Tibial nerve (tissue), 3 donors: ENCODE measurements around the gene GABRA6.

Experiments
- POLR2A ChIP-seq, 2 donors: fragments of 450-650 bp; IDR thresholded peaks; one replicate each; pipeline ENCODE4 v1.6.1; 2017; ENCODE audit warnings: antibody characterized with exemption in 2 of 2, mild to moderate bottlenecking in 2 of 2, moderate library complexity in 2 of 2
- TF ChIP-seq, protein P1 (sequence below), 5 experiments: fragments of 200-600 bp in 3 of 5; fragments of 450-650 bp in 2 of 5; sonication (generic) in 3 of 5; IDR thresholded peaks; one replicate each; pipeline ENCODE4 v1.5.1; 2016 to 2019; ENCODE audit warnings: antibody characterized with exemption in 5 of 5, mild to moderate bottlenecking in 3 of 5, moderate library complexity in 2 of 5

GRCh38 chr5:161703528-161703927 lies 18.0 kb downstream of the GABRA6 start:
- TF ChIP-seq, protein P1, sequence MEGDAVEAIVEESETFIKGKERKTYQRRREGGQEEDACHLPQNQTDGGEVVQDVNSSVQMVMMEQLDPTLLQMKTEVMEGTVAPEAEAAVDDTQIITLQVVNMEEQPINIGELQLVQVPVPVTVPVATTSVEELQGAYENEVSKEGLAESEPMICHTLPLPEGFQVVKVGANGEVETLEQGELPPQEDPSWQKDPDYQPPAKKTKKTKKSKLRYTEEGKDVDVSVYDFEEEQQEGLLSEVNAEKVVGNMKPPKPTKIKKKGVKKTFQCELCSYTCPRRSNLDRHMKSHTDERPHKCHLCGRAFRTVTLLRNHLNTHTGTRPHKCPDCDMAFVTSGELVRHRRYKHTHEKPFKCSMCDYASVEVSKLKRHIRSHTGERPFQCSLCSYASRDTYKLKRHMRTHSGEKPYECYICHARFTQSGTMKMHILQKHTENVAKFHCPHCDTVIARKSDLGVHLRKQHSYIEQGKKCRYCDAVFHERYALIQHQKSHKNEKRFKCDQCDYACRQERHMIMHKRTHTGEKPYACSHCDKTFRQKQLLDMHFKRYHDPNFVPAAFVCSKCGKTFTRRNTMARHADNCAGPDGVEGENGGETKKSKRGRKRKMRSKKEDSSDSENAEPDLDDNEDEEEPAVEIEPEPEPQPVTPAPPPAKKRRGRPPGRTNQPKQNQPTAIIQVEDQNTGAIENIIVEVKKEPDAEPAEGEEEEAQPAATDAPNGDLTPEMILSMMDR (IDR thresholded peaks at IDR 0.05), result no peak
- no peak for TF ChIP-seq POLR2A (IDR thresholded peaks at IDR 0.05)
